GM10266 (cell line): ENCODE data around the gene ZNF836.

Experiments
- DNase-seq: peaks from one replicate; pipeline ENCODE4 v3.0.0; 2012; ENCODE audit errors: extremely low spot score
- CTCF ChIP-seq: IDR thresholded peaks from 2 replicates; pipeline ENCODE4 v1.5.1; 2012; ENCODE audit warnings: mild to moderate bottlenecking, low read depth; ENCODE audit not compliant: control insufficient read depth, insufficient read depth; ENCODE audit errors: missing control alignments

The ZNF836 gene

GRCh38 chr19:52196256-52196967 lies 25.0 kb upstream of the ZNF836 start:
- TF ChIP-seq CTCF: no peak
- DNase-seq: no peak

- no peak for TF ChIP-seq CTCF
- DNase-seq: no peak
Observed at GRCh38 chr19:52191951-52192350, 20.5 kb upstream of the ZNF836 start.

- TF ChIP-seq CTCF: no peak
Observed at GRCh38 chr19:52191389-52191788, 20.0 kb upstream of the ZNF836 start.

GRCh38 chr19:52190487-52191293 lies 19.3 kb upstream of the ZNF836 start:
- no peak for DNase-seq
- no peak for TF ChIP-seq CTCF

More at GRCh38 chr19:52191389-52191788, 20.0 kb upstream of the ZNF836 start:
- no peak for DNase-seq

GRCh38 chr19:52189735-52190486 lies 18.5 kb upstream of the ZNF836 start, which contains the start of gene PPP2R1A:
Gene PPP2R1A, plus strand, starts transcription at chr19:52190052. Its CDS starts 45 bp downstream, at chr19:52190097.
- TF ChIP-seq CTCF: no peak
- DNase-seq: peak; percentile 94

GRCh38 chr19:52188822-52189734 lies 17.7 kb upstream of the ZNF836 start:
- no peak for DNase-seq

More at GRCh38 chr19:52188822-52189734, 17.7 kb upstream of the ZNF836 start:
- TF ChIP-seq CTCF: no peak
